ENCODE results near the gene ISCA2.

The ISCA2 gene

DNA sequence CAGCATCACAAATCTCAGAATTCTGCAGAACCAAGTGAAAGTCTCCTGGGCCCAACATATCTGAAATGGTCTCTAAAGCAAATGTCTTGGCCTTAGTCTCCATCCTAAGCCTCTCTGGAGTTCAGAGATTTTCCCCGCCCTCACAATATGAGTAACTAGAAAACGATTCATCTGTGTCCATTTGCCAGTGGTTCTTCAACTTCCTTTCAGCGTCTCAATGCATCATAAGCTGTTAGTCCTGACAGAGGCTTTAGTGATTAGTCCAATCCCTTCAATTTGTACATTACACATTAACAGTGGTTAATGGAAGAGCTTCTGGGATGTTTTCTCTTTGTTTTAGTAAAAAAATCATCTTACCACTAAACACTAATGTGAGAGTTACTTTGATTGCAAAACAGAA is 17.9 kb upstream of the ISCA2 start:
- TF ChIP-seq, protein P1, sequence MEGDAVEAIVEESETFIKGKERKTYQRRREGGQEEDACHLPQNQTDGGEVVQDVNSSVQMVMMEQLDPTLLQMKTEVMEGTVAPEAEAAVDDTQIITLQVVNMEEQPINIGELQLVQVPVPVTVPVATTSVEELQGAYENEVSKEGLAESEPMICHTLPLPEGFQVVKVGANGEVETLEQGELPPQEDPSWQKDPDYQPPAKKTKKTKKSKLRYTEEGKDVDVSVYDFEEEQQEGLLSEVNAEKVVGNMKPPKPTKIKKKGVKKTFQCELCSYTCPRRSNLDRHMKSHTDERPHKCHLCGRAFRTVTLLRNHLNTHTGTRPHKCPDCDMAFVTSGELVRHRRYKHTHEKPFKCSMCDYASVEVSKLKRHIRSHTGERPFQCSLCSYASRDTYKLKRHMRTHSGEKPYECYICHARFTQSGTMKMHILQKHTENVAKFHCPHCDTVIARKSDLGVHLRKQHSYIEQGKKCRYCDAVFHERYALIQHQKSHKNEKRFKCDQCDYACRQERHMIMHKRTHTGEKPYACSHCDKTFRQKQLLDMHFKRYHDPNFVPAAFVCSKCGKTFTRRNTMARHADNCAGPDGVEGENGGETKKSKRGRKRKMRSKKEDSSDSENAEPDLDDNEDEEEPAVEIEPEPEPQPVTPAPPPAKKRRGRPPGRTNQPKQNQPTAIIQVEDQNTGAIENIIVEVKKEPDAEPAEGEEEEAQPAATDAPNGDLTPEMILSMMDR (IDR thresholded peaks at IDR 0.05) = no peak

DNA sequence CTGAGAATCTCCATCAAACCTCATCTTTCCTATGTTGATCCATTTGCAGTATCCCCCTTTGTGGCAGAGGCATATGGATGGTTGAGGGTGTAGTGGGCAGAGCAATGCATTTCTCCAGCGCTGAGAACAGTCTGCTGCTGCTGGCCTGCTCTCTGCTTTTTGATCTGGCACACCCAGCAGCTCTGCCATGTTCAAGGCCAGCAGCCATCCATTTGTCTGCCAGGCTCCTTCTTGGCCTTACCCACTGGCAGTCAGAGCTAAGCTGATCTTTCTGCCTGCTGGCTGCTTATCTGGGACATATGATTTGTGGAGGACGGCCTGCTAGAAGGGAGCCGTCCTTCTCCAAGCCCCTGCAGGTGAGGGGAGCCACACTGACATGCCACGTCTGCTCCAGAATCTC is 17.5 kb upstream of the ISCA2 start:
- TF ChIP-seq, protein P1 (IDR thresholded peaks at IDR 0.05) = no peak

DNA sequence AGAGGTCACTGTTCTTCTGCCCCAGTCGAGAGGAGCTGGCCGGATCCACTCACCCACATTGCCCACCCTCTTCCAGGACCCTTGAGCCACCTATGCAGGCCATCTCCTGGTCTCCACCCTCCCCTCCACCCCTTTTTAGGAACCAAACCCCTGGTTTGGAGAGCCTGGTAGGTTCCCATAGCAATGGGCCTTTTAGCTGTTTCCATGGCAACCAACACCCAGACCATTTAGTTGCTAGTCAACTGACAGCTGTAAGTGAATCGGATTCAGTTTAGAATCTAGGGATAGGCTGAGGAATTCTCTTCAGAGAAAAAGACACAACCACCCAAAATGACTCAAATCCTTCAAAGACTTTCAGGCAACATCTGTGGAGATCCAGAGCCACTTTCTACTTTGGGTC is 17.0 kb upstream of the ISCA2 start:
- TF ChIP-seq, protein P1 (IDR thresholded peaks at IDR 0.05) = no peak

DNA sequence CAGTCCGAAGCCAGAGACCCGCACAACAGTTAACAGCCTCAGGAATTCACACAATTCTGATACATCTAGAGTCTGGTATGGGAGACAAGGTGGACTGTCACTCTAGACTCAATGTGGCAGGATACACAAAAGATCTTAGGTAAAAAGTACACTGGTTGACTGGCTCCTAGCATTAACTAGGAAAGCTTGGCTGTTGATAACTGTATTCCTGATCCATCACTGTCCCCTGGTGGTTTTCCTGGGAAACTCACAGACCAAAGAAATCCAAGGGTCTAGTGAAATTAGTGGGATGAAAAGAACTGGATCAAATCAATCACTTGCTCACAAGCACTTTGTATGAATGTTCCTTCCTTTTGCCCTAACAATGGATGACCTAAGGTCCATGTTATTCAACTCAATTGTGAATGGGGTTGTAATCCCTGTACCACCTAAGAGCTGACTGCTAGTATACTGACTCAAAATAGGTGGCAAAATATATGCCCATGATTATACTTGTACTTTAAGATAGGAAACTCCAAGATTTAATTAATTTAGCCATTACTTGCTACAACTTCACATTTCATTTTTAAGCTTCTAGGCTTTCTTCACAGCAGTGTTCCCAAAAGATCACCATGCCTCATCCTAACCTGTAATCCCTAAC is 14.4 kb upstream of the ISCA2 start:
- TF ChIP-seq, protein P1 (IDR thresholded peaks at IDR 0.05) = peak; percentile 72

DNA sequence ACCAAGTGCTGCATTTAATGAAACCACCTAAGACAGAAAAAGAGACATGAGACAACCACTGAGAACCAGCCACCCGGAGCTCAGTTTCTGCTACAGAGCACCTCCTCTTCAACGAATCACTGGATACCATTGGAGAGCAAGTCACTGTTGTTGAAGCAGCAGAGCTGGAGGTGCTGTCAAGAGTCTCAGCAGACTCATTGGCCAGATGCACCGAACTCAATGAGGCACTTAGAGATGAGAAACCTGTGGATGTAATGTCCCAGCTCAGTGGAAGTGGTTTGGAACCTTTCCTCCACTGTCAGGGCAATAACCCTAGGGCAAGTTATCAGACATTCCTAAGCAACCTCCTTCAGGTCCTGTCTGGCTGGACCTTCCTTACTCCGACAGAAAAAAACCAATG is 13.5 kb upstream of the ISCA2 start:
- TF ChIP-seq, protein P1 (IDR thresholded peaks at IDR 0.05) = no peak

DNA sequence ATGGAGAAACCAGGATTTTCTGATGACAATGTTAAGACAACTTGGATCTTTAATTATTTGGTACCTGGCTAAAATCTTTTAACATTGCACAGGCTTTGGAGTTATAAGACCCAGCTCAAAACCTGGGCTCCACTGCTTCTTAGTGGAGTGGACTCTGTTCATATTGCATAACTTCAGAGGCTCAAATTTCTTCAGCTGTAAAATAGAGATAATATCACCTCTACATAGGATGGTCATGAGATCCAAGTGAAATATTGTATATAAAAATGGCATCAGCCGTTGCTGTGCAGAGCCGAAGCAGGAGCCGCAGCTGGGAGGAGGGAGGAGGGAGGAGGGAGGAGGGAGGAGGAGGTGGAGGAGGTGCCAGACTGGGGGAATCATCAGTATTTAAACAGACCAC is 11.0 kb upstream of the ISCA2 start:
- TF ChIP-seq, protein P1 (IDR thresholded peaks at IDR 0.05) = no peak

DNA sequence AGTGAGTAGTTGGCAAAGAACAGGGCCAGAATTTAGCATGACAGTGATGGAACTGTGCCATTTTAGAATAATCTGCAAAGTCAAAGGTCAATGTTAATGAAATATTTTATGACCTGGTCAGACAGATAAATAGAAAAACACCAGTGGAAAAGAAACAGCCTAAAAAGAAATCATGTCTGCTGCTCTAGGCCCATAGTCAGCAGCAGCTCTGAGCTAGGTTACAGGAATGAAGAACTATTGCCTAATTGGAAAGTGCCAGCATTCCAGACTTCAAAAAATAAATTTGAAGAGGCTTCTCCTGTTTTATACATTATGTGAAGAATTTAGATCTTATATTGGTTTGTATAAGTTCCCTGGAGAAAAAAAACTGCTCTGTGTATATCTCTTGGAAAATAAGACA is 10.2 kb upstream of the ISCA2 start:
- TF ChIP-seq, protein P1 (IDR thresholded peaks at IDR 0.05) = no peak

DNA sequence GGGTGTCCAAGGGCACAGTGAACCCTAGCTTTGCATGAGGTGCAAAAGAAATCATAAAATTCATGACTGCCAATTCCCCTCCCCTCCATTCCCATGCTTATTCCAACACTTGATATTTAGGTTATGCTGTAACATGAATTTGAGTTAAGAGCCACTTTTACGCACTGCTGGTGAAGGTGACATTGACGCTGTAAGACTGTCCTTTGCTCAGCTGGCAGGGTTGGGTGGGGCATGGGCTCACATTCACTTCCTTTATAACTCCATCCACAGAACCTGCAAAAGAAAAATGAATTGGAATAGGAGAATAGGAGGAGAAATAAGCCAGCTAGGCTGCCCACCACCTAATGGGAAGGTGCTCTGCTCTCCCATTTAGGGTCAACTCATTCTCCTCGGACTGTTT is 7.4 kb upstream of the ISCA2 start:
- TF ChIP-seq, protein P1 (IDR thresholded peaks at IDR 0.05) = no peak
